Neural progenitor cell (in vitro differentiated cells): ENCODE measurements around the gene KIAA1549. TPM values are rescaled to one million over a fixed set of nuclear protein-coding genes. Genes with fewer than 3 reads are reported as not detected.

ENCODE experiments used
- DNase-seq: peaks from one replicate; pipeline ENCODE4 v3.0.0-alpha.2; 2016; ENCODE audit warnings: low spot score
- H2AFZ ChIP-seq: fragments of 200-600 bp; sonication (generic); replicated peaks from 2 replicates; pipeline ENCODE4 v1.6.1; 2016; ENCODE audit warnings: antibody characterized with exemption
- H3F3A ChIP-seq: fragments of 200-600 bp; sonication (generic); 2 replicates; pipeline ENCODE4 v1.6.1; 2016; ENCODE audit warnings: antibody characterized with exemption, low read depth
- H3K27ac ChIP-seq: fragments of 200-600 bp; sonication (generic); 2 replicates; pipeline ENCODE4 v1.5.1; 2016; ENCODE audit warnings: mild to moderate bottlenecking
- H3K27me3 ChIP-seq: fragments of 200-600 bp; sonication (generic); 2 replicates; pipeline ENCODE4 v1.6.1; 2016; ENCODE audit warnings: mild to moderate bottlenecking, moderate library complexity
- H3K36me3 ChIP-seq: fragments of 200-600 bp; sonication (generic); 2 replicates; pipeline ENCODE4 v1.5.1; 2016
- H3K4me1 ChIP-seq: fragments of 200-600 bp; sonication (generic); 2 replicates; pipeline ENCODE4 v1.6.1; 2016; ENCODE audit warnings: mixed run types
- H3K4me2 ChIP-seq: fragments of 200-600 bp; sonication (generic); 2 replicates; pipeline ENCODE4 v1.6.1; 2016
- H3K4me3 ChIP-seq: fragments of 200-600 bp; sonication (generic); 2 replicates; pipeline ENCODE4 v1.5.1; 2016
- H3K79me2 ChIP-seq: fragments of 200-600 bp; sonication (generic); 2 replicates; pipeline ENCODE4 v1.6.1; 2016; ENCODE audit warnings: low read depth
- H3K9ac ChIP-seq: fragments of 200-600 bp; sonication (generic); 2 replicates; pipeline ENCODE4 v1.6.1; 2016
- H3K9me3 ChIP-seq: fragments of 200-600 bp; sonication (generic); 2 replicates; pipeline ENCODE4 v1.5.1; 2016; ENCODE audit warnings: low read depth
- H4K20me1 ChIP-seq: fragments of 200-600 bp; sonication (generic); 2 replicates; pipeline ENCODE4 v1.6.1; 2016; ENCODE audit warnings: low read depth
- H3K27ac Mint-ChIP-seq: 3 replicates; pipeline ENCODE4 v1.8.0; 2021; ENCODE audit warnings: mixed read lengths
- H3K27me3 Mint-ChIP-seq: 2 replicates; pipeline ENCODE4 v1.8.0; 2022; ENCODE audit warnings: low read depth, mild to moderate bottlenecking, inconsistent platforms, moderate library complexity, mixed read lengths; ENCODE audit not compliant: insufficient read depth
- H3K36me3 Mint-ChIP-seq: 3 replicates; pipeline ENCODE4 v1.8.0; 2021; ENCODE audit warnings: mixed read lengths
- H3K4me1 Mint-ChIP-seq: 3 replicates; pipeline ENCODE4 v1.8.0; 2021; ENCODE audit warnings: mixed read lengths
- H3K4me3 Mint-ChIP-seq: 3 replicates; pipeline ENCODE4 v1.8.0; 2021; ENCODE audit warnings: mild to moderate bottlenecking, moderate library complexity, mixed read lengths
- H3K9me3 Mint-ChIP-seq: 3 replicates; pipeline ENCODE4 v1.8.0; 2020; ENCODE audit warnings: mixed read lengths
- CTCF ChIP-seq: fragments of 200-600 bp; sonication (generic); IDR thresholded peaks from 2 replicates; pipeline ENCODE4 v1.5.1; 2017; ENCODE audit warnings: antibody characterized with exemption, mild to moderate bottlenecking
- EZH2 ChIP-seq: fragments of 200-600 bp; sonication (generic); IDR thresholded peaks from 2 replicates; pipeline ENCODE4 v1.6.1; 2017; ENCODE audit warnings: antibody characterized with exemption, mild to moderate bottlenecking, moderate library complexity
- EZH2phosphoT487 ChIP-seq: fragments of 200-600 bp; sonication (generic); IDR thresholded peaks from 2 replicates; pipeline ENCODE4 v1.6.1; 2017; ENCODE audit warnings: antibody characterized with exemption
- total RNA-seq: library from RNA; depleted of rRNA; stranded (reverse); fragments of >200 nt; gene quantifications from 2 replicates; pipeline ENCODE4 v1.2.3, GENCODE V29; 2015; ENCODE audit warnings: low replicate concordance

KIAA1549 gene
- total RNA-seq, 1 donor from 2014 or later = 4.8 TPM

GRCh38 chr7:138957753-138958390 is 23.3 kb downstream of the KIAA1549 start:
- no peak overlapping the region for H3K9ac ChIP-seq
- TF ChIP-seq CTCF (no peak), EZH2 (no peak), EZH2phosphoT487 (no peak)
- H4K20me1 ChIP-seq = peaks cover 51% of the 10 kb centered on the region
- peaks cover 12% of the 10 kb centered on the region for H3K4me1 ChIP-seq
- no peaks in the 10 kb centered on the region for H3K27me3 ChIP-seq
- DNase-seq = no peak
- Mint-ChIP-seq H3K36me3 (peaks cover 21% of the 10 kb centered on the region), H3K27me3 (no peaks in the 10 kb centered on the region), H3K4me1 (peaks cover 16% of the 10 kb centered on the region), H3K4me3 (no peak overlapping the region), H3K9me3 (peaks cover 5% of the 10 kb centered on the region), H3K27ac (no peak overlapping the region)
- H3F3A ChIP-seq = no peaks in the 10 kb centered on the region
- H3K79me2 ChIP-seq = peaks cover 47% of the 10 kb centered on the region
- no peak overlapping the region for H2AFZ ChIP-seq
- no peak overlapping the region for H3K27ac ChIP-seq
- no peaks in the 10 kb centered on the region for H3K36me3 ChIP-seq
- no peaks in the 10 kb centered on the region for H3K9me3 ChIP-seq
- no peak overlapping the region for H3K4me3 ChIP-seq
- no peak overlapping the region for H3K4me2 ChIP-seq

GRCh38 chr7:138957217-138957616 is 24.0 kb downstream of the KIAA1549 start:
- H3K27ac ChIP-seq = no peak overlapping the region
- H3K79me2 ChIP-seq = peaks cover 42% of the 10 kb centered on the region
- peaks cover 5% of the 10 kb centered on the region for H3K9me3 Mint-ChIP-seq
- peaks cover 45% of the 10 kb centered on the region for H4K20me1 ChIP-seq
- no peaks in the 10 kb centered on the region for H3K9me3 ChIP-seq
- H3K4me1 Mint-ChIP-seq = peaks cover 20% of the 10 kb centered on the region
- H3K4me1 ChIP-seq = peaks cover 12% of the 10 kb centered on the region
- H3K9ac ChIP-seq = no peak overlapping the region
- H3K27me3 Mint-ChIP-seq = no peaks in the 10 kb centered on the region
- H2AFZ ChIP-seq = no peak overlapping the region
- H3F3A ChIP-seq = no peaks in the 10 kb centered on the region
- no peak for DNase-seq
- peaks cover 18% of the 10 kb centered on the region for H3K36me3 Mint-ChIP-seq
- no peak overlapping the region for H3K4me2 ChIP-seq
- TF ChIP-seq EZH2phosphoT487 (no peak), EZH2 (no peak), CTCF (no peak)
- no peak overlapping the region for H3K4me3 ChIP-seq
- H3K36me3 ChIP-seq = no peaks in the 10 kb centered on the region
- no peaks in the 10 kb centered on the region for H3K27me3 ChIP-seq
- no peak overlapping the region for H3K4me3 Mint-ChIP-seq
- H3K27ac Mint-ChIP-seq = no peak overlapping the region

- peaks cover 35% of the 10 kb centered on the region for H4K20me1 ChIP-seq
- no peak overlapping the region for H3K4me3 ChIP-seq
- peaks cover 12% of the 10 kb centered on the region for H3K36me3 Mint-ChIP-seq
- H3K4me3 Mint-ChIP-seq = no peak overlapping the region
- no peak overlapping the region for H3K4me2 ChIP-seq
- H3K27ac ChIP-seq = no peak overlapping the region
- no peaks in the 10 kb centered on the region for H3K27me3 ChIP-seq
- peaks cover 5% of the 10 kb centered on the region for H3K9me3 Mint-ChIP-seq
- peaks cover 4% of the 10 kb centered on the region for H3K4me1 ChIP-seq
- peak; percentile 48 for DNase-seq
- H3K9ac ChIP-seq = no peak overlapping the region
- H3K27ac Mint-ChIP-seq = peak overlapping the region; percentile 52
- no peaks in the 10 kb centered on the region for H3K36me3 ChIP-seq
- no peaks in the 10 kb centered on the region for H3K9me3 ChIP-seq
- H3K79me2 ChIP-seq = peaks cover 34% of the 10 kb centered on the region
- TF ChIP-seq EZH2 = no peak
- TF ChIP-seq CTCF = peak; percentile 33
- H3K4me1 Mint-ChIP-seq = peaks cover 17% of the 10 kb centered on the region
- H3K27me3 Mint-ChIP-seq = peaks cover 2% of the 10 kb centered on the region
- H3F3A ChIP-seq = no peaks in the 10 kb centered on the region
- no peak overlapping the region for H2AFZ ChIP-seq
Measured at GRCh38 chr7:138954545-138955475, 26.4 kb downstream of the KIAA1549 start.
